Skeletal muscle tissue (tissue), 4 donors: ENCODE results near the gene CLDN7. TPM values are rescaled to one million over a fixed set of nuclear protein-coding genes. Genes with fewer than 3 reads are reported as not detected.

Source experiments
- H3K27ac ChIP-seq: one replicate; pipeline ENCODE4 v1.7.0; 2013; ENCODE audit warnings: mild to moderate bottlenecking, low read depth, low read length, inconsistent platforms
- H3K27me3 ChIP-seq, 3 donors: one replicate each; pipeline ENCODE4 v1.7.0; 2013; ENCODE audit warnings: low read length in 3 of 3; ENCODE audit not compliant: control insufficient read depth in 3 of 3, insufficient read depth in 3 of 3
- H3K36me3 ChIP-seq, 3 donors: one replicate each; pipeline ENCODE4 v1.7.0; 2013; ENCODE audit warnings: low read length in 3 of 3; ENCODE audit not compliant: control insufficient read depth in 3 of 3, insufficient read depth in 3 of 3
- H3K4me1 ChIP-seq, 3 donors: one replicate each; pipeline ENCODE4 v1.7.0; 2013; ENCODE audit warnings: low read length in 3 of 3, mild to moderate bottlenecking in 3 of 3; ENCODE audit not compliant: control insufficient read depth in 3 of 3, insufficient read depth in 3 of 3
- H3K4me3 ChIP-seq, 3 donors: one replicate each; pipeline ENCODE4 v1.7.0; 2013; ENCODE audit warnings: low read length in 3 of 3
- H3K9ac ChIP-seq, 3 donors: one replicate each; pipeline ENCODE4 v1.7.0; 2013; ENCODE audit warnings: low read length in 3 of 3, mild to moderate bottlenecking in 3 of 3, moderate library complexity in 2 of 3, low read depth in 1 of 3
- H3K9me3 ChIP-seq, 3 donors: one replicate each; pipeline ENCODE4 v1.7.0; 2013; ENCODE audit warnings: low read length in 3 of 3; ENCODE audit not compliant: control insufficient read depth in 3 of 3
- total RNA-seq: library from RNA; depleted of rRNA; stranded (reverse); fragments of >200 nt; gene quantifications from one replicate; pipeline ENCODE4 v1.2.3, GENCODE V29; 2014
- donor health status: Osteomylitis.

CLDN7 gene
- total RNA-seq, 1 donor from 2014 or later = not detected

DNA sequence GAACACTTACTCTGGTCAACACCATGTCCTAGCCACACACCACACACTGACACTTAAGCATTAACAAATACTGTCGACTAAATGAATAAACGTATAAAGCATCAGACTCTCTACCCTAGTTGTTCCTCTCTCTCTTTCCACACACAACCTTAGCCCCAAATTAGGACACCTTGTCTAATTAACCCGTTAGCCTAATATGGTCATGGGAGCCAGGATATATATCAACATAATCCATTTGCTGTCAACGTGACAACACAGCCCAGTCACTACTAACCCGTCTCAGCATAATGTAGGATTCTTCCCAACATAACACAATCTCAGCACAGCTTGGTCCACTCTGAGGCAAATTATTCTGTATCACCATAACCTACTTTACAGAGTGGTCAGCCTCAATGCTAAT lies 30.2 kb downstream of the CLDN7 start:
- no peak overlapping the region for H3K27ac ChIP-seq
- H3K9me3 ChIP-seq = no peaks in the 10 kb centered on the region
- no peak overlapping the region for H3K9ac ChIP-seq
- no peaks in the 10 kb centered on the region for H3K27me3 ChIP-seq
- H3K36me3 ChIP-seq = peaks cover 33 to 48% (median 34%) of the 10 kb centered on the region in 3 donors
- peak overlapping the region in 2 of 3 donors; percentile 6 to 17 for H3K4me3 ChIP-seq
- H3K4me1 ChIP-seq = peaks cover 17 to 35% (median 28%) of the 10 kb centered on the region in 3 donors

DNA sequence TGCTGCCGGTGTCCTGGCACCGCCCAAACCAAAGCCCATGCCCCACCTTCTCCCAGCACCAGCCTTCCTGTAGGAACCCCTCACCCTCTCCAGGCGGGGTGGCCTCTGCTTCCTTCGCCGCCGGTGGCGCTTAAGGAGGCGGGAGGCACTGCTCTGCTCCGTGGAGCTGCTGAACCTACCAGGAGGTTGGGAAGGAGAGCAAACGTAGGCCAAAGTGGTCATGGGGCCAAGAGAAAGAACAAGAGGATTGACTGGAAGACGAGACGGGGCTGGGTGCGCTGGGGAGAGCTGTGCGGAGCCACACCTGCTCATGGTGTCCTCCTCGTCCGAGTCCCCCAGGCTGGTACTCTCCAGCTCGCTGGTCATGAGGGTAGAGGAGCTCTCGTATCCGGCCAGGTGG lies 32.8 kb downstream of the CLDN7 start:
- Histone ChIP-seq H3K27ac (no peak overlapping the region), H3K27me3 (no peaks in the 10 kb centered on the region), H3K4me1 (peaks cover 13 to 29% (median 20%) of the 10 kb centered on the region in 3 donors), H3K36me3 (peaks cover 46 to 54% (median 54%) of the 10 kb centered on the region in 3 donors), H3K9ac (no peak overlapping the region), H3K9me3 (no peaks in the 10 kb centered on the region), H3K4me3 (no peak overlapping the region)

DNA sequence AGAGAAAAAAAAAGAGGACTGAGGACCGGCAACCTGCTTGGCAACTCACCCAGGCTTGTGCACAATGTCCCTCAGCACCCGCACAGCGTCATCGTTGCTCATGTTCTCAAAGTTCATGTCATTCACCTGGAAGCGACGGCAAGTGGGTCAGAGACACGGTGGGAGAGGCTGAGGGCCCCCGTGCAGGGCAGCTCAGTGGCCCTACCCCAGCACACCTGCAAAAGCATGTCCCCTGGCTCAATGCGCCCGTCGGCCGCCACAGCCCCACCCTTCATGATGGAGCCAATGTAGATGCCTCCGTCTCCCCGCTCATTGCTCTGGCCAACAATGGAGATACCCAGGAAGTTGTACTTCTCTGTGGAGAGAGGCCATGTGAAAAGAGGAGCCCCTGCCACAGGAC lies 33.4 kb downstream of the CLDN7 start:
- no peaks in the 10 kb centered on the region for H3K27me3 ChIP-seq
- no peak overlapping the region for H3K9ac ChIP-seq
- H3K27ac ChIP-seq = no peak overlapping the region
- no peak overlapping the region for H3K4me3 ChIP-seq
- H3K36me3 ChIP-seq = peaks cover 50 to 59% (median 59%) of the 10 kb centered on the region in 3 donors
- H3K9me3 ChIP-seq = no peaks in the 10 kb centered on the region
- peaks cover 18 to 33% (median 23%) of the 10 kb centered on the region in 3 donors for H3K4me1 ChIP-seq

DNA sequence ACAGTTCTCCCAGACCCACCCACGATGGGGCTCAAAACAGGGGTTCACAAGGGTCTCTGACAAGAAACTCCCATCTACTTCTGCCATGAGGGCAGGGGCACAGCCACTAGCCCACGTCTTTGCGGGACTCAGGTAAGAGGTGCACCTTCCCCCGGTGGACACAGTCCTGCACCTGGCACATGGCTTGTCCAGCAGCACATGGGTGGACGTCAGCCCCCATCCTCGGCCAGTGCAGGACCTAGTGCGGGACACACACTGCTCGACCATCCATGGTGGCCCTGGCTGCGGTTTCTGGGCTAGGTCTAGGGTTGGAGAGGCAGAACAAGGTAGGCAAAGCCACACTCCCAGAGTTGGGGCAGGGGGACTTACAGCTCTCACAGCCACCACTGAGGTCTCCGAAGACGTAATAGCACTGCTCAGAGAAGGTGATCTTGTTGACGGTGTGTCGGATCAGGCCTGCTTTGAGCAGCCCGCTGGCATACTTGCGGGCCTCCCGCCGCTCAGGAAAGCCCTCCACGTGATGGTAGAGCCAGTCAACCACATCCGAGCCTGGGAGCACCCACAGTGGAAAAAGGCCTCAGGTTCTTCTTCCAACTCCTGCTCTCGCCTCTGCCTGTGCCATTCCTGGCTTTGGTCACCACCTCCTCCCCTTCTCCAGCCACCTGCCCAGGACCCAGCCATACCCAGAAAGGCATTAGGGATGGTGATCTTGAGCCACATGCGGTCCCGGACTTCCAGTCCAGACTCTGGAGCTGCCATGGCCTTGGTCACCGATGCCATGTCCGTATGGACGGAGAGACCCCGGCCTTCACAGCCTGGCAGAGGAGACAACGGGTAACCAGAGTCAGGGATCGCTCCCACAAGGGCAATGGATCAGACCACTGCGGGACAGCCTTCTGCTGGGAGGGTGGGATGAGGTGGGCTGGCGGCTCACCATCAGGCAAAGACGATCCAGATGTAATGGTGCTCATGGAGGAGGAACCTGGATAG lies 35.3 kb downstream of the CLDN7 start:
- Histone ChIP-seq H3K4me1 (peaks cover 24 to 33% (median 26%) of the 10 kb centered on the region in 3 donors), H3K36me3 (peaks cover 69 to 78% (median 77%) of the 10 kb centered on the region in 3 donors), H3K27ac (no peak overlapping the region), H3K9me3 (no peaks in the 10 kb centered on the region), H3K27me3 (no peaks in the 10 kb centered on the region), H3K4me3 (no peak overlapping the region), H3K9ac (no peak overlapping the region)

DNA sequence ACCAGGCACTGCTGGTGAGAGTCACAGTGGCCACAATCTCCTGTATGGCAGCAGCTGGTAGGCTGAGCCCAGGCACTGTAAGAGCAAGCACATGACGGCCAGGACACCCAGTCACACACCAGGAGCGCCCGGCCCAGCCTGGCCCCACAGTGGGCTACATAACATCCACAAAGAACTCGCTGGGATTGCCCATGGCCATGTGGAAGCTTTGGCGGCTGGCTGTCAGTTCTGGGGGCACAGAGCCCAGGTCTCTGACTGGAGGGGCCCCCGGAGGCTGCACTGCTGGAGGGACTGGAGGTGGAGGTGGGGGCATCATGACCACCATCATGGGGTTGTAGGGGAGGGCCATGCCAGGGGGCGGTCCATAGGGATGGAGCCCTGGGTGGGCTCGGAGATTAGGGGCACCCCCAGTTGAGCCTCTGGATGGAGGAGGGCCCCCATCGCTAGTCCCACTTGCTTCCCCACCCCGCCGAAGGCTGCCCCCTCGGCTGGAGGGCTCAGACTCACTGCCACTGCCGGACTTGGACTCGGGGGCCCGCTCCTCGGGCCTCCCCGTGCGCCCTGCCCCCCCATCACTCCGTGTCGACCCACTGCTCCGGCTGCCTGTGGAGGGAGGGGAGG lies 36.5 kb downstream of the CLDN7 start:
- Histone ChIP-seq H3K27ac (no peak overlapping the region), H3K9me3 (no peaks in the 10 kb centered on the region), H3K9ac (no peak overlapping the region), H3K4me1 (peaks cover 36 to 40% (median 38%) of the 10 kb centered on the region in 3 donors), H3K4me3 (no peak overlapping the region), H3K36me3 (peaks cover 81 to 90% (median 88%) of the 10 kb centered on the region in 3 donors), H3K27me3 (no peaks in the 10 kb centered on the region)

- no peaks in the 10 kb centered on the region for H3K9me3 ChIP-seq
These were observed 37.6 kb downstream of the CLDN7 start for GRCh38 chr17:7224661-7225111.

GRCh38 chr17:7224110-7224509 lies 38.2 kb downstream of the CLDN7 start:
- Histone ChIP-seq H3K4me1 (peaks cover 48 to 53% (median 50%) of the 10 kb centered on the region in 3 donors), H3K9ac (peak overlapping the region in 2 of 3 donors; percentile 45 to 51), H3K4me3 (no peak overlapping the region), H3K9me3 (no peaks in the 10 kb centered on the region), H3K36me3 (peaks cover 71 to 79% (median 73%) of the 10 kb centered on the region in 3 donors), H3K27ac (no peak overlapping the region), H3K27me3 (no peaks in the 10 kb centered on the region)

More at GRCh38 chr17:7224661-7225111, 37.6 kb downstream of the CLDN7 start:
- H3K4me1 ChIP-seq = peaks cover 43 to 48% (median 45%) of the 10 kb centered on the region in 3 donors
- no peak overlapping the region for H3K27ac ChIP-seq
- H3K4me3 ChIP-seq = no peak overlapping the region
- H3K27me3 ChIP-seq = no peaks in the 10 kb centered on the region
- H3K36me3 ChIP-seq = peaks cover 77 to 85% (median 79%) of the 10 kb centered on the region in 3 donors
- peak overlapping the region in 1 of 3 donors; percentile 45 for H3K9ac ChIP-seq

- Histone ChIP-seq H3K4me1 (peaks cover 54 to 58% (median 55%) of the 10 kb centered on the region in 3 donors), H3K4me3 (no peak overlapping the region), H3K9me3 (no peaks in the 10 kb centered on the region), H3K27ac (no peak overlapping the region), H3K27me3 (no peaks in the 10 kb centered on the region), H3K36me3 (peaks cover 67 to 73% (median 70%) of the 10 kb centered on the region in 3 donors), H3K9ac (peak overlapping the region in 2 of 3 donors; percentile 40 to 51)
These were observed 38.9 kb downstream of the CLDN7 start for GRCh38 chr17:7223375-7223774.

- Histone ChIP-seq H3K9me3 (no peaks in the 10 kb centered on the region), H3K4me3 (no peak overlapping the region), H3K9ac (no peak overlapping the region), H3K27ac (no peak overlapping the region), H3K4me1 (peaks cover 58 to 63% (median 60%) of the 10 kb centered on the region in 3 donors), H3K27me3 (no peaks in the 10 kb centered on the region), H3K36me3 (peaks cover 63 to 70% (median 69%) of the 10 kb centered on the region in 3 donors)
These were observed 39.3 kb downstream of the CLDN7 start for GRCh38 chr17:7222972-7223292.
